DND-41 (cell line): ENCODE measurements around the gene GBX1.

ENCODE experiments used
- EZH2 ChIP-seq: IDR thresholded peaks from 3 replicates; pipeline ENCODE4 v1.6.1; 2012; ENCODE audit warnings: borderline replicate concordance, low read depth, mild to moderate bottlenecking, moderate library complexity, low read length, inconsistent platforms; ENCODE audit not compliant: severe bottlenecking
- TF ChIP-seq, protein P1 (sequence below): IDR thresholded peaks from 2 replicates; pipeline ENCODE4 v1.5.1; 2012; ENCODE audit warnings: borderline replicate concordance, low read length, moderate library complexity, mild to moderate bottlenecking; ENCODE audit not compliant: poor library complexity, severe bottlenecking; ENCODE audit errors: extremely low read depth

- TF ChIP-seq, protein P1, sequence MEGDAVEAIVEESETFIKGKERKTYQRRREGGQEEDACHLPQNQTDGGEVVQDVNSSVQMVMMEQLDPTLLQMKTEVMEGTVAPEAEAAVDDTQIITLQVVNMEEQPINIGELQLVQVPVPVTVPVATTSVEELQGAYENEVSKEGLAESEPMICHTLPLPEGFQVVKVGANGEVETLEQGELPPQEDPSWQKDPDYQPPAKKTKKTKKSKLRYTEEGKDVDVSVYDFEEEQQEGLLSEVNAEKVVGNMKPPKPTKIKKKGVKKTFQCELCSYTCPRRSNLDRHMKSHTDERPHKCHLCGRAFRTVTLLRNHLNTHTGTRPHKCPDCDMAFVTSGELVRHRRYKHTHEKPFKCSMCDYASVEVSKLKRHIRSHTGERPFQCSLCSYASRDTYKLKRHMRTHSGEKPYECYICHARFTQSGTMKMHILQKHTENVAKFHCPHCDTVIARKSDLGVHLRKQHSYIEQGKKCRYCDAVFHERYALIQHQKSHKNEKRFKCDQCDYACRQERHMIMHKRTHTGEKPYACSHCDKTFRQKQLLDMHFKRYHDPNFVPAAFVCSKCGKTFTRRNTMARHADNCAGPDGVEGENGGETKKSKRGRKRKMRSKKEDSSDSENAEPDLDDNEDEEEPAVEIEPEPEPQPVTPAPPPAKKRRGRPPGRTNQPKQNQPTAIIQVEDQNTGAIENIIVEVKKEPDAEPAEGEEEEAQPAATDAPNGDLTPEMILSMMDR: no peak
- no peak for TF ChIP-seq EZH2
These were observed 28.3 kb upstream of the GBX1 start for GRCh38 chr7:151195616-151196450.
